ENCODE results near the gene PSMA2. TPM values are rescaled to one million over a fixed set of nuclear protein-coding genes. Genes with fewer than 3 reads are reported as not detected.

PSMA2 gene
- polyA plus RNA-seq, 1 experiment: 50.8 TPM

DNA sequence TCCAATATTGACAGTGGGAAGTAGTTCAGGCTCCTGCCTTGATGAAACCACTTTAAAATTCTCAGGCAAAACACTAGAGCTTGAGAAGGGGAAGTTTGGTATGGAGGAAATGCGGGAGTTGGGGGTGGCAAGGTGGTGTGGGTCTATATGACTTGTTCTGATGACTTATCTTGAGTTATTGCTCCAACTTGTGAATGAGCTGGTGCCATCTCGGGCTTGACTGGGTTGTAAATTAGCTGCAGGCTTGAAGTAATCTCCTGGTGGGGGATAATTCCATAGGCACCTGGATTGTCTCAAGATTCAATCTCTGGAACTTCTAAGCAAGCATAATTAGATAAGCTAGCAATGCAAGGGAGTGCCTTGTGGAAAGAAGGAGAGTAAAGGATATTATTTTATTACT, 29.2 kb upstream of the PSMA2 start:
- ChIA-PET POLR2A (no interaction called here), CTCF (interaction anchor here (1.3 to 1.8 kb wide), 2 partner anchors 9 to 11 kb away, joined by 5 to 6 read pairs; no protein-coding TSS in a partner anchor)
- DNase-seq (ENCODE audit: low read depth): no peak
- no peak overlapping the region for H3K4me3 ChIP-seq (ENCODE audit: low read depth, low read length)
- no peaks in the 10 kb centered on the region for H3K36me3 ChIP-seq (ENCODE audit: control insufficient read depth, insufficient read depth, low read length)
- H3K27me3 ChIP-seq (ENCODE audit: control insufficient read depth, insufficient read depth, low read length): peaks cover 5% of the 10 kb centered on the region; the same call in 1 of the 2 replicates
- TF ChIP-seq, protein P1, sequence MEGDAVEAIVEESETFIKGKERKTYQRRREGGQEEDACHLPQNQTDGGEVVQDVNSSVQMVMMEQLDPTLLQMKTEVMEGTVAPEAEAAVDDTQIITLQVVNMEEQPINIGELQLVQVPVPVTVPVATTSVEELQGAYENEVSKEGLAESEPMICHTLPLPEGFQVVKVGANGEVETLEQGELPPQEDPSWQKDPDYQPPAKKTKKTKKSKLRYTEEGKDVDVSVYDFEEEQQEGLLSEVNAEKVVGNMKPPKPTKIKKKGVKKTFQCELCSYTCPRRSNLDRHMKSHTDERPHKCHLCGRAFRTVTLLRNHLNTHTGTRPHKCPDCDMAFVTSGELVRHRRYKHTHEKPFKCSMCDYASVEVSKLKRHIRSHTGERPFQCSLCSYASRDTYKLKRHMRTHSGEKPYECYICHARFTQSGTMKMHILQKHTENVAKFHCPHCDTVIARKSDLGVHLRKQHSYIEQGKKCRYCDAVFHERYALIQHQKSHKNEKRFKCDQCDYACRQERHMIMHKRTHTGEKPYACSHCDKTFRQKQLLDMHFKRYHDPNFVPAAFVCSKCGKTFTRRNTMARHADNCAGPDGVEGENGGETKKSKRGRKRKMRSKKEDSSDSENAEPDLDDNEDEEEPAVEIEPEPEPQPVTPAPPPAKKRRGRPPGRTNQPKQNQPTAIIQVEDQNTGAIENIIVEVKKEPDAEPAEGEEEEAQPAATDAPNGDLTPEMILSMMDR (IDR thresholded peaks at IDR 0.05; ENCODE audit: insufficient read depth, low read depth, low read length): no peak

GRCh38 chr7:42960762-42961161, 28.8 kb upstream of the PSMA2 start:
- CTCF ChIA-PET: interaction anchor here (1.2 to 1.8 kb wide), 3 partner anchors 9 to 19 kb away, joined by 5 to 6 read pairs (median 5); no protein-coding TSS in a partner anchor
- H3K4me3 ChIP-seq (ENCODE audit: low read depth, low read length): no peak overlapping the region
- H3K27me3 ChIP-seq (ENCODE audit: control insufficient read depth, insufficient read depth, low read length): peaks cover 5% of the 10 kb centered on the region; the same call in 1 of the 2 replicates
- H3K36me3 ChIP-seq (ENCODE audit: control insufficient read depth, insufficient read depth, low read length): no peaks in the 10 kb centered on the region
- TF ChIP-seq, protein P1 (IDR thresholded peaks at IDR 0.05; ENCODE audit: insufficient read depth, low read depth, low read length): no peak
- no peak for DNase-seq (ENCODE audit: low read depth)
- POLR2A ChIA-PET: no interaction called here

GRCh38 chr7:42959549-42959948, 27.6 kb upstream of the PSMA2 start:
- POLR2A ChIA-PET: no interaction called here
- H3K36me3 ChIP-seq (ENCODE audit: control insufficient read depth, insufficient read depth, low read length): no peaks in the 10 kb centered on the region
- CTCF ChIA-PET: interaction anchor here (1.2 kb wide), 1 partner anchor 18 kb away, joined by 5 read pairs; no protein-coding TSS in a partner anchor
- H3K27me3 ChIP-seq (ENCODE audit: control insufficient read depth, insufficient read depth, low read length): peaks cover 5% of the 10 kb centered on the region; the same call in 1 of the 2 replicates
- TF ChIP-seq, protein P1 (IDR thresholded peaks at IDR 0.05; ENCODE audit: insufficient read depth, low read depth, low read length): no peak
- H3K4me3 ChIP-seq (ENCODE audit: low read depth, low read length): no peak overlapping the region
- DNase-seq (ENCODE audit: low read depth): no peak

DNA sequence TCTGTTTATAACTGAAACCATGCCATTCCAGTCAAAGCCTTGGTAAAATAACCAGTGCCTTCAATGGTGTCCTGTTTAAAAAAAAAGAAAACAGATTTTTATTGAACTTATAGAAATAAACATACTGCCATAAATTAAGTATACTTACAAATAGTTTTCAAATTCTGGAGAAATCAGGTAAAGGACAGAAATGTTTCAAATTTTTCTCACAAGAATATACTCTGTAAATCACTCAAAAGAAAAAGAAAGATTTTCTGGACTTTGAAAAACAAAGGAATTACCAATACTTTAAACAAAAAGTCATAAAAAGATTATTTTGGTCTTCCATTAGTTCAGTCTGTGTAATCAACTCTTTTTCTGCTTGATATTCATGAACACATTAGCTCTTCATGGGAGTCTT, 24.1 kb upstream of the PSMA2 start:
- Histone ChIP-seq H3K4me3 (ENCODE audit: low read depth, low read length) (no peak overlapping the region), H3K27me3 (ENCODE audit: control insufficient read depth, insufficient read depth, low read length) (peaks cover 5% of the 10 kb centered on the region; the same call in 1 of the 2 replicates), H3K36me3 (ENCODE audit: control insufficient read depth, insufficient read depth, low read length) (no peaks in the 10 kb centered on the region)
- ChIA-PET POLR2A (no interaction called here), CTCF (interaction anchor here (0.7 kb wide), 1 partner anchor 15 kb away, joined by 4 read pairs; no protein-coding TSS in a partner anchor)
- DNase-seq (ENCODE audit: low read depth): no peak
- TF ChIP-seq, protein P1 (IDR thresholded peaks at IDR 0.05; ENCODE audit: insufficient read depth, low read depth, low read length): no peak

DNA sequence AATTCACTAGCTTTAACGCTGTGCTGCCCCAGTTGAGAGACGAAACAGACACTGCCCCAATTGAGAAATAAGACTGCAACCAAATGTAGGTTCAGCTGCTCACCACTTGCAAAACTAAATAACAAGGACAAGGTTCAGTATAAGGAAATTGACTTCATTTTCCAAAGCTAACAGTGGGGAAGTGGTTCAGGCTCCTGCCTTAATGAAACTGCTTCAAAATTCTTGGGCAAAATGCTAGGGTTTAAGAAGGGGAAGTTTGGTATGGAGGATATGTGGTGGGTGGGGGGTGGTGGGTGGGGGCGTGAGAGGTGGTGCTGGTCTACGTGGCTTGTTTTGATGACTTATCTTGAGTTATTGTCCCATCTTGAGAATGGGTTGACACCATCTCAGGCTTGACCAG, 22.0 kb upstream of the PSMA2 start:
- ChIA-PET CTCF (interaction anchor here (2.3 kb wide), 1 partner anchor 13 kb away, joined by 9 read pairs; no protein-coding TSS in a partner anchor), POLR2A (no interaction called here)
- TF ChIP-seq, protein P1 (IDR thresholded peaks at IDR 0.05; ENCODE audit: insufficient read depth, low read depth, low read length): no peak
- Histone ChIP-seq H3K36me3 (ENCODE audit: control insufficient read depth, insufficient read depth, low read length) (no peaks in the 10 kb centered on the region), H3K4me3 (ENCODE audit: low read depth, low read length) (no peak overlapping the region), H3K27me3 (ENCODE audit: control insufficient read depth, insufficient read depth, low read length) (peaks cover 1% of the 10 kb centered on the region; the same call in 1 of the 2 replicates)
- DNase-seq (ENCODE audit: low read depth): no peak

Data from BJ (cell line).